ENCODE data around the gene TOB2.
"Not testable (repeated sequence)": the region's sequence is repeated elsewhere in the genome, so short reads cannot be mapped to it uniquely, and the experiment has no call there.

The TOB2 gene

GRCh38 chr22:41429232-41429950 lies 17.2 kb downstream of the TOB2 start:
- TF ChIP-seq POLR2A (IDR thresholded peaks at IDR 0.05; ENCODE audit: low read depth, low read length), result no peak
- FAIRE-seq (no peak), DNase-seq (ENCODE audit: insufficient read length, low spot score) (no peak)

GRCh38 chr22:41425660-41426365 lies 20.8 kb downstream of the TOB2 start:
- DNase-seq (ENCODE audit: insufficient read length, low spot score), result no peak
- no peak for TF ChIP-seq POLR2A (IDR thresholded peaks at IDR 0.05; ENCODE audit: low read depth, low read length)
- FAIRE-seq, result no peak

GRCh38 chr22:41418717-41419116 lies 27.9 kb downstream of the TOB2 start:
- FAIRE-seq (no peak), DNase-seq (ENCODE audit: insufficient read length, low spot score) (no peak)
- TF ChIP-seq POLR2A (IDR thresholded peaks at IDR 0.05; ENCODE audit: low read depth, low read length), result no peak

- FAIRE-seq (no peak), DNase-seq (ENCODE audit: insufficient read length, low spot score) (no peak)
- no peak for TF ChIP-seq POLR2A (IDR thresholded peaks at IDR 0.05; ENCODE audit: low read depth, low read length)
Measured at GRCh38 chr22:41417622-41418390, 28.8 kb downstream of the TOB2 start.

DNA sequence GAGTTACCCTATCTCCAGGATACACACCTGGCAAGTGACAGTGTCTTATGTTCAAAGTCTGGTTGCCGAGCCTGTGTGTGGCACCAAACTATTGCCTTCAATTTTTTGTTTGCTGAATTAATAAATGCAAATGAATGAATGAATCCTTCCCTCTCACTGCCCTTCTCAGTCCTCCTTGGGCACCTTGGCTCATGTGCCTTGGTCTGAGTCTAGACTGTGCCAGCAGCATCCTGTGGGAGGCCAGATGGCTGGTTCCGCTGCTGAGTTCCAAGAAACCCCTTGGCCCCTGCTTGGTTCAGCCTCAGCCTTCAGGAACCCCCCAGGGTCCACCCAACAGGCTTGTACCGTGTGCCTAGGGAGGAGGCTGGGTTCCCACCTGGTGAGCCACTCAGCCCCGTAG lies 31.0 kb downstream of the TOB2 start:
- TF ChIP-seq POLR2A (IDR thresholded peaks at IDR 0.05; ENCODE audit: low read depth, low read length), result no peak
- FAIRE-seq, result no peak
- no peak for DNase-seq (ENCODE audit: insufficient read length, low spot score)

GRCh38 chr22:41411021-41411851 lies 35.4 kb downstream of the TOB2 start:
- no peak for TF ChIP-seq POLR2A (IDR thresholded peaks at IDR 0.05; ENCODE audit: low read depth, low read length)
- DNase-seq (ENCODE audit: insufficient read length, low spot score) (no peak), FAIRE-seq (no peak)

DNA sequence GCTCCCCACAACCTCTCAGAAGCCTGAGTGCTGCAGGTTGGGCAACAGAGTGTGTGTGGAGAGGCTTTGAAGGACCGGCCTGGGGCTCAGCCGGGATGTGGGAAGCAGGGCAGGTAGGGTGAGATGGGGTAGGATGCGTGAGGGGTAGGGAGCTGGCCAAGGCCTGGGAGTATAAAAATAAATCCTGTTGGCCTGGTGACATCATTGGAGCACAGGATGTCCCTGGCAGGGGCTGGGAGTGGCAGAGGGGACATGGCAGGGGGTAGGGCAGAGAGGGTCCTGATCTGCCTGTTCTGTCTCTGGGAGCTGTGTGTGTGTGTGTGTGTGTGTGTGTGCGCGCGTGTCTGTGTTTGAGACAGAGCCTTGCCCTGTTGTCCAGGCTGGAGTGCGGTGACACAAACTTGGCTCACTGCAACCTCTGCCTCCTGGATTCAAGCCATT lies 36.3 kb downstream of the TOB2 start:
- DNase-seq (ENCODE audit: insufficient read length, low spot score) (no peak), FAIRE-seq (no peak)

GRCh38 chr22:41408665-41409064 lies 37.9 kb downstream of the TOB2 start:
- no peak for FAIRE-seq

More for the DNA sequence above, 36.3 kb downstream of the TOB2 start:
- TF ChIP-seq POLR2A (IDR thresholded peaks at IDR 0.05; ENCODE audit: low read depth, low read length), result no peak

DNA sequence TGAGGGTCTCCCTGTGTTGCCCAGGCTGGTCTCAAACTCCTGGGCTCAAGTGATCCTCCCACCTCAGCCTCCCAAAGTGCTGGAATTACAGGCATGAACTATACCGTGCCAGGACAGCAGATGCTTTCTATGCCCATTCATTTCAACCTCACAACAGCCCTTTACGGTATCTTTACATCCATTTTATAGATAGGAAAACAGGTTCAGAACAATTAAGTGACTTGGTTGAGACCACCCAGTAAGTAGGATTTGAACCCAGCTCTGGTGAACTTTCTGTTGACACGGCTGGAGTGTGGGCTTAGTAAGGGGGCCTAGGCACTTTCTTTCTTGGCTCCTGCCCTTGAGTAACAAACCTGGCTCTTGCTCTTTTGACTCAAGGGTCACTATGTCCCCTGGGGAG lies 39.2 kb downstream of the TOB2 start:
- no peak for TF ChIP-seq POLR2A (IDR thresholded peaks at IDR 0.05; ENCODE audit: low read depth, low read length)
- FAIRE-seq, result no peak
- DNase-seq (ENCODE audit: insufficient read length, low spot score), result no peak

More at GRCh38 chr22:41408665-41409064, 37.9 kb downstream of the TOB2 start:
- TF ChIP-seq POLR2A (IDR thresholded peaks at IDR 0.05; ENCODE audit: low read depth, low read length), result no peak
- no peak for DNase-seq (ENCODE audit: insufficient read length, low spot score)

GRCh38 chr22:41406410-41406809 lies 40.2 kb downstream of the TOB2 start:
- no peak for DNase-seq (ENCODE audit: insufficient read length, low spot score)
- TF ChIP-seq POLR2A (IDR thresholded peaks at IDR 0.05; ENCODE audit: low read depth, low read length), result no peak
- no peak for FAIRE-seq

DNA sequence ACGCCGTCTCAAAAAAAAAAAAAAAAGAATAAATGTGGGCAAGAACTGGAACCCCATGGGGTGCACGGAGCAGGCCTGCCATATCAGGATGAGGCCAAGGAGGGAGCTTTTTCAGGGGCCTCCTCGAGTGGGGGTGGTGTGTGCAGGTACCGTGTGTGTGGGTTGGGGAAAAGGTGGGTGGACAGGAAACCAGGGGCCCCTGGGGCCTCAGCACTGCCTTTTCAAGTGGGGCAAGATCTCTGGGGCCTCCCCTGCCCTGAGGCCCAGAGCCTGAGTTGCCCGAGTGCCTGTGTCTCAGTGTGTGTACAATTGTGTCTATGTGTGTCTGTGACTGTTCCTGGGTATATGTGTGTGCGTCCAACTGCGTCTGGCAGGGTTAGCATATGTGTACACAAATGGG lies 41.0 kb downstream of the TOB2 start:
- DNase-seq (ENCODE audit: insufficient read length, low spot score) (no peak), FAIRE-seq (no peak)
- no peak for TF ChIP-seq POLR2A (IDR thresholded peaks at IDR 0.05; ENCODE audit: low read depth, low read length)

DNA sequence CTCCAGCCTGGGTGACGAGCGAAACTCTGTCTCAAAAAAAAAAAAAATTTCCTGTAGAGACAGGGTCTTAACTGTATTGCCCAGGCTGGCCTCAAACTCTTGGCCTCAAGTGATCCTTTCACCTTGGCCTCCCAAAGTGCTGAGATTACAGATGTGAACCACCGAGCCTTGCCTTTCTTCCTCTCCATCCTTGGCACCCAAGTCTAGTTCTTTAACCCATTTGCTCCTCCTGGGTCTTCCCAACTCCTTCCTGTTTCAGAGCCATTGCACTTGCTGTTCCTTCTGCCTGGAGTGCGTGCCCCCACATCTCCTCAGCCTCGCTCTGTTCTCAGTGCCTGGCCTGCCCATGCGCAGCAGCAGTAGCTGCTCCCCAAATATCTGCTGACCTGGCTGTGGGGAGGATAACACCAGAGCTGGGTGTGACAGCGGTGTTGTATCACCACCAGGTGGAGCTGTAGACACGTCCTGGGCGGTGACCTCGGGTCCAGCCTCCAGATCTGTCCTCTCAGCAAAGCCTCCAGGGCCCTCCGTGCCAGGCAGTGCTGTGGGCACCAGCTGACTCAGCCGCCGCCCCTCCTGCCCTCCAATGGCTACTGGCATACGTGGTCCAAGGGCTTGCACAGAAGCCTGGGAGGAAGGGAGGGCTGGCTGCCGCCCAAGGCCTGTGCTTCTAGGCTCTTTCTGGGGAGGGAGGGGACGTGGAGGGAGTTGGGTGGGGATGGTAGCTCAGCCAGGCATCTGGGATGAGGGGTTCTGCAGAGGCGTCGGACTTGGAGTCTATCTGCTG lies 42.9 kb downstream of the TOB2 start:
- FAIRE-seq, result peak; percentile 82
- no peak for TF ChIP-seq POLR2A (IDR thresholded peaks at IDR 0.05; ENCODE audit: low read depth, low read length)
- peak; percentile 96 for DNase-seq (ENCODE audit: insufficient read length, low spot score)

DNA sequence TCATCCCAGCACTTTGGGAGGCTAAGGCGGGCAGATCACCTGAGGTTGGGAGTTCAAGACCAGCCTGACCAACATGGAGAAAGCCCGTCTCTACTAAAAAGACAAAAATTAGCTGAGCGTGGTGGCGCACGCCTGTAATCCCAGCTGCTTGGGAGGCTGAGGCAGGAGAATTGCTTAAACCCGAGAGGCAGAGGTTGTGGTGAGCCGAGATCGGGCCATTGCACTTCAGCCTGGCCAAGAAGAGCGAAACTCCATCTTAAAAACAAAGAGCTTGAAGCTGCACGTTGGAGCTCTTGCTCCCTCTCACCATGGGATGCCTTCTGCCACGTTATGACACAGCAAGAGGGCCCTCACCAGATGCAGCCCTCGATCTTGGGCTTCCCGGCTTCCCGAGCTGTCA lies 43.8 kb downstream of the TOB2 start:
- not testable (repeated sequence) for FAIRE-seq; DNase-seq (ENCODE audit: insufficient read length, low spot score)

Data from H54 (cell line).